Stimulated activated CD8-positive, alpha-beta memory T cell treated with anti-CD3 and anti-CD28 coated beads, Interleukin-4, amount 100 ng/mL, for 4 hours (primary cell): ENCODE results near the gene VSIG10.
A peak's percentile ranks its signal among the peaks of the same experiment; 100 is the strongest.
"Not testable (repeated sequence)": the region's sequence is repeated elsewhere in the genome, so short reads cannot be mapped to it uniquely, and the experiment has no call there.

Experiments
- DNase-seq, 2 donors: peaks; one replicate each; pipeline ENCODE4 v3.0.0-alpha.2; 2020; ENCODE audit warnings: low read depth in 2 of 2, low spot score in 1 of 2

Gene VSIG10

GRCh38 chr12:118103601-118104382 lies at the start of gene VSIG10:
VSIG10 (minus strand) TSS chr12:118104011; CDS start chr12:118103671, 340 bp downstream.
- no peak for DNase-seq

- DNase-seq: no peak
Observed at GRCh38 chr12:118151755-118152154, 47.9 kb upstream of the VSIG10 start.

- no peak for DNase-seq
Observed at GRCh38 chr12:118150625-118151024, 46.8 kb upstream of the VSIG10 start.

DNA sequence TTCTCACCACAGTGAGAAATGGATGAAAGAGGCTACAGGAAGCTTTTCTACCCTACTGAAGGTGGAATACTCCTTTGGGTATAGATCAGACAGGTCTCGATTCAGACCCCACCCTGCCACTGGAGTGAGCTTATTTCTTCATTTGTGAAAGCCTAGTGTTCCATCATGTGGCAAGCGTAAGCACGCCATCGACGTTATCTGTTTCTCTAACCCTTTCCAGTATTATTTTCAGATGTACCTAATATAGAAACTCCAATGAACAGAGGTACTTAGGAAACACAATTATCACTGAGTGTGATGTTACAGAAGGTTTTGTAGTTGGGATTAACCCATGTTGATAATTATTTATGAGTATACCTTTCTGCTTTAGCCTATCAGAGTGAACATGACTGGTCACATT lies 44.5 kb upstream of the VSIG10 start:
- DNase-seq: no peak

GRCh38 chr12:118145798-118146156 lies 42.0 kb upstream of the VSIG10 start:
- DNase-seq: no peak

DNA sequence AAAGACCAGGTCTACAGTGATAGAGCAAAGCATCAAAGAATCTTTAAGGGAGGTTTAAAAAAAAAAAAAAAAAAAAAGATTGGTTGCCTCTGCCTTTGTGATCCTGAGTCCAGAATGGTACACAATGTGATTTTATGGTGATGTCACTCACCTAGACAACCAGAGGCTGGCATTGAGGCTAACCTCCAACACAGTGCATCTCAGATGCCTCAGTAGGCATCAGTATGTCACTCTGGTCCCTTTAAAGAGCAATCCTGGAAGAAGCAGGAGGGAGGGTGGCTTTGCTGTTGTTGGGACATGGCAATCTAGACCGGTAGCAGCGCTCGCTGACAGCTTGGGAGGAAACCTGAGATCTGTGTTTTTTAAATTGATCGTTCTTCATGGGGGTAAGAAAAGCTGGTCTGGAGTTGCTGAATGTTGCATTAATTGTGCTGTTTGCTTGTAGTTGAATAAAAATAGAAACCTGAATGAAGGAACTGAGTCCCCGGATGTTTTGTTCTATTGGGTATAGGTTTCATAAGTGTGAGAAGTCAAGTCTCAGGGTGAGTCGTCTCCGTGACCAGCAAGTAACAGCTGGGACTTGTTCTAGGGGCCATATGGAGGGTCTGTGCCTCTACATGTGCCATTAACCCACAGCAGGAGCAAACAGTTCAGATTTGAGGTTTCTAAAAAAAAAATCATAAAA lies 41.4 kb upstream of the VSIG10 start:
- no peak for DNase-seq

DNA sequence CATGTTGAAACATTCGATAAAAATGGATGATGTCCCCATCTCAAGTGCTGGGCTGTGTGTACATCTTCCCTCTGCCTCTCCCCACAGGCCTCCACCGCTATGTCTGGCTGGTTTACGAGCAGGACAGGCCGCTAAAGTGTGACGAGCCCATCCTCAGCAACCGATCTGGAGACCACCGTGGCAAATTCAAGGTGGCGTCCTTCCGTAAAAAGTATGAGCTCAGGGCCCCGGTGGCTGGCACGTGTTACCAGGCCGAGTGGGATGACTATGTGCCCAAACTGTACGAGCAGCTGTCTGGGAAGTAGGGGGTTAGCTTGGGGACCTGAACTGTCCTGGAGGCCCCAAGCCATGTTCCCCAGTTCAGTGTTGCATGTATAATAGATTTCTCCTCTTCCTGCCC lies 40.7 kb upstream of the VSIG10 start:
- no peak for DNase-seq

- DNase-seq: no peak
Observed at GRCh38 chr12:118140825-118141224, 37.0 kb upstream of the VSIG10 start.

DNA sequence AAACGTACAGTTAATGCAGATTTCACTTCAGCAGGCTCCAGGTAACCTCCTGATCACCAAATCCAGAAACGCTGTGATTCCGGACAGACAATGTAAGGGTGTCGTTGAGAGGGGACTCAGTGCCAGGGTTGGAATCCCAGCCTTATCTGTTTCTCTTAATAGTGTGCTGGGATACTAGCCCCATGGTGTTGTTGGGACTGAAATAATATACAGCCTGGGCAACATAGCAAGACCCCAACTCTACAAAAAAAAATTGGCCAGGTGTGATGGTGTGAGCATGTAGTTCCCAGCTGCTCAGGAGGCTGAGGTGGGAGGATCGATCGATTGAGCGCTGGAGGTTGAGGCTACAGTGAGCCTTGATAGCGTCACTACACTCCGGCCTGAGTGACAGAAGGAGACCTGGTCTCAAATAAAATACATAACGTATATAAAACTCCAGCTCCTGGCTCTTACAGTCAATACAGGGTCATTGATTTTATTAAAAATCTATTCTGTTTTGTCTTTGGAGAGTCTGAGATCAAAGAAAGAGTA lies 33.4 kb upstream of the VSIG10 start:
- DNase-seq: no peak

GRCh38 chr12:118136559-118137003 lies 32.8 kb upstream of the VSIG10 start:
- peak in 1 of 2 donors; percentile 0 for DNase-seq

DNA sequence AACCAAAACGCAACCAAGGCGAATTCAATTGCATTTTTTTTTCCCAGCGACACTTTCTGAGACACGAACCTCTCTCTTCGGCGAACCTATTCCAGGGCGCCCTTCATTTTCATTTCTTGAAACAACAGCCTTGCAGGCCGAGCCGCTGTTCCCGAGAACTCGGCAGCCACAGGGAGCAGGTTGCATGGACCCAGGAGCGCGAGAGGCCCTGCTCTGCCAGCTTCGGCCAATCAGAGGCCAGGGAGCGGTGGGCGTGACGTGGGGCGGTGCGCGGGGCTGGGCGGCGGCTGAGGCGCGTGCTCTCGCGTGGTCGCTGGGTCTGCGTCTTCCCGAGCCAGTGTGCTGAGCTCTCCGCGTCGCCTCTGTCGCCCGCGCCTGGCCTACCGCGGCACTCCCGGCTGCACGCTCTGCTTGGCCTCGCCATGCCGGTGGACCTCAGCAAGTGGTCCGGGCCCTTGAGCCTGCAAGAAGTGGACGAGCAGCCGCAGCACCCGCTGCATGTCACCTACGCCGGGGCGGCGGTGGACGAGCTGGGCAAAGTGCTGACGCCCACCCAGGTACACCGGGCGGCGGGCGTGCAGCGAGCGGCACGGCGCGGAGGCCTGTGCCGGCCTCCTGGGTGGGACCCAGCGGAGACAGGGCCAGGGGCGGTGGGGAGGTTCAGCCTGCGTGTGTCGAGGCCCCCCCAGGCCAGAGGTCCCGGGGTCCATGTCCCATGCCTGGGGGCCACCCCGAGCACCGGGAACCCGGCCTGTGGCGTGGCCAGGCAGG lies 32.2 kb upstream of the VSIG10 start, which contains the start of gene PEBP1:
Gene PEBP1, plus strand, starts transcription at position 337 of the 771 bp plus-strand sequence. Its CDS starts 86 bp downstream, at position 423.
- peak; percentile 80 for DNase-seq

DNA sequence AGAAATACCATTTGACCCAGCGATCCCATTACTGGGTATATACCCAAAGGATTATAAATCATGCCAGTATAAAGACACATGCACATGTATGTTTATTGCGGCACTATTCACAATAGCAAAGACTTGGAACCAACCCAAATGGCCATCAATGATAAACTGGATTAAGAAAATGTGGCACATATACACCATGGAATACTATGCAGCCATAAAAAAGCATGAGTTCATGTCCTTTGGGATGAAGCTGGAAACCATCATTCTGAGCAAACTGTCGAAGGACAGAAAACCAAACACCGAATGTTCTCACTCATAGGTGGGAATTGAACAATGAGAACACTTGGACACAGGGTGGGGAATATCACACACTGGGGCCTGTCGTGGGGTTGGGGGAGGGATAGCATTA lies 25.6 kb upstream of the VSIG10 start:
- DNase-seq: not testable (repeated sequence)

GRCh38 chr12:118127867-118128266 lies 24.1 kb upstream of the VSIG10 start:
- DNase-seq: no peak

- no peak for DNase-seq
Observed at GRCh38 chr12:118126119-118126757, 22.4 kb upstream of the VSIG10 start.

GRCh38 chr12:118125743-118126118 lies 21.9 kb upstream of the VSIG10 start:
- no peak for DNase-seq

- DNase-seq: no peak
Observed at GRCh38 chr12:118124333-118124874, 20.6 kb upstream of the VSIG10 start.

DNA sequence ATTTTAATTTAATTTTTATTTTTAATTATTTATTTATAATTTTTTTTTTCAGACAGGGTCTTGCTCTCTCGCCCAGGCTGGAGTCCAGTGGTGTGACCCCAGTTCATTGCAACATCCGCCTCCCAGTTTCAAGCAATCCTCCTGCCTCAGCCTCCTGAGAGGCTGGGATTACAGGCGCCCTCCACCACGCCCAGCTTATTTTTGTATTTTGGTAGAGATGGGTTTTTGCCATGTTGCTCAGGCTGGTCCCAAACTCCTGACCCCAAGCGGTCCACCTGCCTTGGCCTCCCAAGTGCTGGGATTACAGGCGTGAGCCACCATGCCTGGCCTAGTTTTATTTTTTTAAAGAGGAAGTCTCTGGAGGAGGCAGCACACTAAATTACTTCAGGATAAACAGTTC lies 18.5 kb upstream of the VSIG10 start:
- DNase-seq: no peak

- peak; percentile 16 to 28 for DNase-seq
Observed at GRCh38 chr12:118120579-118121363, 17.0 kb upstream of the VSIG10 start.

- no peak for DNase-seq
Observed at GRCh38 chr12:118119449-118119879, 15.7 kb upstream of the VSIG10 start.

DNA sequence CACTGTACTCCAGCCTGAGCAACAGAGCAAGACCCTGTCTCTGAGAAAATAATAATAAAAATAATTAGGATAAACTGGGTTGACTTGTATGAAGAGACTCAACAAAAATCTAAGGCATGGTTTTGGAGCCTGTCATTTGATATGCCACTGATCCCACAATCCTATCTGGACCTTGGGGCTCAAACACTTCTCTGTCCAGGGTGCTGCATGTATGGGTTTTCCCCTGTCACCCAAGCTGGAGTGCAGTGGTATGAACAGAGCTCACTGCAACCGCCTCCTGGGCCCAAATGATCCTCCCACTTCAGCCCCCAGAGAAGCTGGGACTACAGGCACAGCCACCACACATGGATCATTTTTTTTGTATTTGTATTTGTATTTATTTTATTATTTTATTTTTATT lies 5.3 kb upstream of the VSIG10 start:
- DNase-seq: no peak
